Measurements from ENCODE around the gene RALGDS.

The RALGDS gene

GRCh38 chr9:133158695-133159094, 37.7 kb upstream of the RALGDS start:
- Mint-ChIP-seq H3K9me3 (no peaks in the 10 kb centered on the region), H3K4me1 (ENCODE audit: low read depth) (peaks cover 9% of the 10 kb centered on the region), H3K27me3 (no peaks in the 10 kb centered on the region), H3K27ac (no peak overlapping the region), H3K4me3 (no peak overlapping the region), H3K36me3 (ENCODE audit: low read depth) (no peaks in the 10 kb centered on the region)

GRCh38 chr9:133155156-133155555, 34.1 kb upstream of the RALGDS start:
- H3K4me1 Mint-ChIP-seq (ENCODE audit: low read depth) = no peaks in the 10 kb centered on the region
- H3K27me3 Mint-ChIP-seq = no peaks in the 10 kb centered on the region
- H3K27ac Mint-ChIP-seq = no peak overlapping the region

GRCh38 chr9:133154097-133154989, 33.3 kb upstream of the RALGDS start:
- Mint-ChIP-seq H3K4me1 (ENCODE audit: low read depth) (peaks cover 3% of the 10 kb centered on the region), H3K27me3 (no peaks in the 10 kb centered on the region), H3K4me3 (no peak overlapping the region), H3K36me3 (ENCODE audit: low read depth) (no peaks in the 10 kb centered on the region), H3K27ac (no peak overlapping the region), H3K9me3 (no peaks in the 10 kb centered on the region)

More at GRCh38 chr9:133155156-133155555, 34.1 kb upstream of the RALGDS start:
- H3K4me3 Mint-ChIP-seq = no peak overlapping the region
- no peaks in the 10 kb centered on the region for H3K9me3 Mint-ChIP-seq
- H3K36me3 Mint-ChIP-seq (ENCODE audit: low read depth) = no peaks in the 10 kb centered on the region

- Mint-ChIP-seq H3K27ac (no peak overlapping the region), H3K4me1 (ENCODE audit: low read depth) (peaks cover 3% of the 10 kb centered on the region), H3K36me3 (ENCODE audit: low read depth) (no peaks in the 10 kb centered on the region), H3K27me3 (no peaks in the 10 kb centered on the region), H3K9me3 (no peaks in the 10 kb centered on the region), H3K4me3 (no peak overlapping the region)
Observed at GRCh38 chr9:133153227-133154096, 32.4 kb upstream of the RALGDS start.

GRCh38 chr9:133151601-133152525, 30.8 kb upstream of the RALGDS start:
- H3K27ac Mint-ChIP-seq = no peak overlapping the region
- peaks cover 6% of the 10 kb centered on the region for H3K36me3 Mint-ChIP-seq (ENCODE audit: low read depth)
- H3K4me3 Mint-ChIP-seq = no peak overlapping the region
- peaks cover 19% of the 10 kb centered on the region for H3K4me1 Mint-ChIP-seq (ENCODE audit: low read depth)
- no peaks in the 10 kb centered on the region for H3K9me3 Mint-ChIP-seq
- H3K27me3 Mint-ChIP-seq = no peaks in the 10 kb centered on the region

GRCh38 chr9:133151041-133151440, 30.0 kb upstream of the RALGDS start:
- H3K9me3 Mint-ChIP-seq = no peaks in the 10 kb centered on the region
- H3K36me3 Mint-ChIP-seq (ENCODE audit: low read depth) = peaks cover 11% of the 10 kb centered on the region
- peak overlapping the region; percentile 61 for H3K27ac Mint-ChIP-seq
- H3K4me3 Mint-ChIP-seq = no peak overlapping the region
- H3K27me3 Mint-ChIP-seq = no peaks in the 10 kb centered on the region
- peaks cover 24% of the 10 kb centered on the region for H3K4me1 Mint-ChIP-seq (ENCODE audit: low read depth)

- Mint-ChIP-seq H3K9me3 (no peaks in the 10 kb centered on the region), H3K27ac (peak overlapping the region; percentile 85), H3K4me1 (ENCODE audit: low read depth) (peaks cover 37% of the 10 kb centered on the region), H3K27me3 (no peaks in the 10 kb centered on the region), H3K36me3 (ENCODE audit: low read depth) (peaks cover 11% of the 10 kb centered on the region), H3K4me3 (peak overlapping the region; percentile 78)
Observed at GRCh38 chr9:133149130-133150015, 28.3 kb upstream of the RALGDS start.

GRCh38 chr9:133148199-133149129, 27.4 kb upstream of the RALGDS start:
- H3K4me1 Mint-ChIP-seq (ENCODE audit: low read depth) = peaks cover 46% of the 10 kb centered on the region
- H3K4me3 Mint-ChIP-seq = peak overlapping the region; percentile 94
- peaks cover 11% of the 10 kb centered on the region for H3K36me3 Mint-ChIP-seq (ENCODE audit: low read depth)
- H3K27ac Mint-ChIP-seq = peak overlapping the region; percentile 94
- no peaks in the 10 kb centered on the region for H3K9me3 Mint-ChIP-seq
- H3K27me3 Mint-ChIP-seq = no peaks in the 10 kb centered on the region

GRCh38 chr9:133147412-133148198, 26.6 kb upstream of the RALGDS start:
- peaks cover 55% of the 10 kb centered on the region for H3K4me1 Mint-ChIP-seq (ENCODE audit: low read depth)
- peak overlapping the region; percentile 94 for H3K27ac Mint-ChIP-seq
- H3K36me3 Mint-ChIP-seq (ENCODE audit: low read depth) = peaks cover 11% of the 10 kb centered on the region
- H3K9me3 Mint-ChIP-seq = no peaks in the 10 kb centered on the region
- H3K4me3 Mint-ChIP-seq = peak overlapping the region; percentile 94
- H3K27me3 Mint-ChIP-seq = no peaks in the 10 kb centered on the region

- H3K4me3 Mint-ChIP-seq = peak overlapping the region; percentile 94
- H3K9me3 Mint-ChIP-seq = no peaks in the 10 kb centered on the region
- no peak overlapping the region for H3K27ac Mint-ChIP-seq
- peaks cover 62% of the 10 kb centered on the region for H3K4me1 Mint-ChIP-seq (ENCODE audit: low read depth)
- peaks cover 11% of the 10 kb centered on the region for H3K36me3 Mint-ChIP-seq (ENCODE audit: low read depth)
- H3K27me3 Mint-ChIP-seq = no peaks in the 10 kb centered on the region
Observed at GRCh38 chr9:133146746-133147411, 25.8 kb upstream of the RALGDS start.

- Mint-ChIP-seq H3K4me3 (peak overlapping the region; percentile 60), H3K9me3 (no peaks in the 10 kb centered on the region), H3K36me3 (ENCODE audit: low read depth) (peaks cover 11% of the 10 kb centered on the region), H3K27me3 (no peaks in the 10 kb centered on the region), H3K27ac (peak overlapping the region; percentile 61), H3K4me1 (ENCODE audit: low read depth) (peaks cover 73% of the 10 kb centered on the region)
Observed at GRCh38 chr9:133144904-133145851, 24.1 kb upstream of the RALGDS start.

Measured in stimulated activated naive CD8-positive, alpha-beta T cell treated with anti-CD3 and anti-CD28 coated beads, Interleukin-15, Interleukin-2, amounts not matched to agents 100 ng/mL and 50 ng/mL, for 24 hours (primary cell).